ENCODE data around the gene LRCH1.
"Not testable (repeated sequence)": the region's sequence is repeated elsewhere in the genome, so short reads cannot be mapped to it uniquely, and the experiment has no call there.

Gene LRCH1

GRCh38 chr13:46759846-46760245, 206.9 kb downstream of the LRCH1 start:
- TF ChIP-seq, protein P1, sequence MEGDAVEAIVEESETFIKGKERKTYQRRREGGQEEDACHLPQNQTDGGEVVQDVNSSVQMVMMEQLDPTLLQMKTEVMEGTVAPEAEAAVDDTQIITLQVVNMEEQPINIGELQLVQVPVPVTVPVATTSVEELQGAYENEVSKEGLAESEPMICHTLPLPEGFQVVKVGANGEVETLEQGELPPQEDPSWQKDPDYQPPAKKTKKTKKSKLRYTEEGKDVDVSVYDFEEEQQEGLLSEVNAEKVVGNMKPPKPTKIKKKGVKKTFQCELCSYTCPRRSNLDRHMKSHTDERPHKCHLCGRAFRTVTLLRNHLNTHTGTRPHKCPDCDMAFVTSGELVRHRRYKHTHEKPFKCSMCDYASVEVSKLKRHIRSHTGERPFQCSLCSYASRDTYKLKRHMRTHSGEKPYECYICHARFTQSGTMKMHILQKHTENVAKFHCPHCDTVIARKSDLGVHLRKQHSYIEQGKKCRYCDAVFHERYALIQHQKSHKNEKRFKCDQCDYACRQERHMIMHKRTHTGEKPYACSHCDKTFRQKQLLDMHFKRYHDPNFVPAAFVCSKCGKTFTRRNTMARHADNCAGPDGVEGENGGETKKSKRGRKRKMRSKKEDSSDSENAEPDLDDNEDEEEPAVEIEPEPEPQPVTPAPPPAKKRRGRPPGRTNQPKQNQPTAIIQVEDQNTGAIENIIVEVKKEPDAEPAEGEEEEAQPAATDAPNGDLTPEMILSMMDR (conservative IDR thresholded peaks at IDR 0.05; ENCODE audit: low read depth, low read length), result no peak
- Histone ChIP-seq H3K4me1 (ENCODE audit: low read depth, poor library complexity, severe bottlenecking) (no peaks in the 10 kb centered on the region), H4K20me1 (ENCODE audit: insufficient read depth) (no peaks in the 10 kb centered on the region), H2AFZ (ENCODE audit: low read depth) (no peak overlapping the region), H3K36me3 (ENCODE audit: insufficient read depth) (no peaks in the 10 kb centered on the region), H3K4me3 (IDR thresholded peaks at IDR 0.05; ENCODE audit: insufficient read depth, low read depth, low read length) (no peak overlapping the region), H3K4me2 (no peak overlapping the region), H3K79me2 (ENCODE audit: insufficient read depth, low read depth) (no peaks in the 10 kb centered on the region), H3K9ac (no peak overlapping the region), H3K27ac (no peak overlapping the region), H3K27me3 (ENCODE audit: insufficient read depth, low read depth) (no peaks in the 10 kb centered on the region)

DNA sequence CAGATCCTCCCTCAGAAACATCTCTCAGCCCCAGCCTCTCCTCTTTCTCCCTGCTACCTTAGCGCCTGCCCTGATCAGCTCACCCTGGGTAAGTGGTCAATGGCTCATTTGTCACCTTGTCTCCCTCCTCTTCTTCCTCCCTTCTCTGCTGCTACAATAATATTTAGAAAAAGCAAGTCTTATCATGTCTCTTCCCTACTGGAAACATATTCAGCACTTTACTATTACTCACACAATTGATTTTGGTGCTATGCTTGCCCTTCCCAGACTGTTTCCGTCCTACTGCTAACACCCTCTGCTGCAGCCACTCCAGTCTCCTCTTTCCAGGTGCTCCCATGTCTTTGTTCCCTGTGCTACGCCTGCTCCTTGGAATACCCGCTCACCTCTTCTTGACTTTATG, 208.2 kb downstream of the LRCH1 start:
- Histone ChIP-seq H3K4me3 (IDR thresholded peaks at IDR 0.05; ENCODE audit: insufficient read depth, low read depth, low read length) (no peak overlapping the region), H3K27ac (no peak overlapping the region), H3K4me2 (no peak overlapping the region), H3K9ac (no peak overlapping the region), H3K36me3 (ENCODE audit: insufficient read depth) (no peaks in the 10 kb centered on the region), H3K27me3 (ENCODE audit: insufficient read depth, low read depth) (no peaks in the 10 kb centered on the region), H2AFZ (ENCODE audit: low read depth) (no peak overlapping the region), H3K79me2 (ENCODE audit: insufficient read depth, low read depth) (no peaks in the 10 kb centered on the region), H3K4me1 (ENCODE audit: low read depth, poor library complexity, severe bottlenecking) (no peaks in the 10 kb centered on the region), H4K20me1 (ENCODE audit: insufficient read depth) (no peaks in the 10 kb centered on the region)
- TF ChIP-seq, protein P1 (conservative IDR thresholded peaks at IDR 0.05; ENCODE audit: low read depth, low read length), result no peak

GRCh38 chr13:46761866-46762265, 208.9 kb downstream of the LRCH1 start:
- H3K27ac ChIP-seq, result no peak overlapping the region
- no peaks in the 10 kb centered on the region for H3K4me1 ChIP-seq (ENCODE audit: low read depth, poor library complexity, severe bottlenecking)

DNA sequence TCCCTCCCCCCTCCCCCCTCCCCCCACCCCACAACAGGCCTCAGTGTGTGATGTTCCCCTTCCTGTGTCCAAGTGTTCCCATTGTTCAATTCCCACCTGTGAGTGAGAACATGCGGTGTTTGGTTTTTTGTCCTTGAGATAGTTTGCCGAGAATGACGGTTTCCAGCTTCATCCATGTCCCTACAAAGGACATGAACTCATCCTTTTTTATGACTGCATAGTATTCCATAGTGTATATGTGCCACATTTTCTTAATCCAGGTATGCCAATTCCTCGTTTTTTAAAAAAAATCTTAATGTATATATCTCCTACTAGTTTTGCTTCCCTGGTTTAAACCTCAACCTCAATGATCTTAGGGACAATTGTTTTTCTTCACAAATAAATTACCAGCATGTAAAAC, 217.0 kb downstream of the LRCH1 start:
- not testable (repeated sequence) for H3K79me2 ChIP-seq (ENCODE audit: insufficient read depth, low read depth); H3K9ac ChIP-seq

More at GRCh38 chr13:46761866-46762265, 208.9 kb downstream of the LRCH1 start:
- TF ChIP-seq, protein P1 (conservative IDR thresholded peaks at IDR 0.05; ENCODE audit: low read depth, low read length), result no peak
- Histone ChIP-seq H3K36me3 (ENCODE audit: insufficient read depth) (no peaks in the 10 kb centered on the region), H4K20me1 (ENCODE audit: insufficient read depth) (no peaks in the 10 kb centered on the region), H3K79me2 (ENCODE audit: insufficient read depth, low read depth) (no peaks in the 10 kb centered on the region), H3K4me2 (no peak overlapping the region), H3K4me3 (IDR thresholded peaks at IDR 0.05; ENCODE audit: insufficient read depth, low read depth, low read length) (no peak overlapping the region), H2AFZ (ENCODE audit: low read depth) (no peak overlapping the region), H3K9ac (no peak overlapping the region), H3K27me3 (ENCODE audit: insufficient read depth, low read depth) (no peaks in the 10 kb centered on the region)

GRCh38 chr13:46771693-46772092, 218.7 kb downstream of the LRCH1 start:
- TF ChIP-seq, protein P1 (conservative IDR thresholded peaks at IDR 0.05; ENCODE audit: low read depth, low read length), result no peak
- H3K36me3 ChIP-seq (ENCODE audit: insufficient read depth), result no peaks in the 10 kb centered on the region
- no peak overlapping the region for H2AFZ ChIP-seq (ENCODE audit: low read depth)
- H3K79me2 ChIP-seq (ENCODE audit: insufficient read depth, low read depth), result no peaks in the 10 kb centered on the region
- H3K9ac ChIP-seq, result no peak overlapping the region
- H4K20me1 ChIP-seq (ENCODE audit: insufficient read depth), result no peaks in the 10 kb centered on the region
- H3K4me1 ChIP-seq (ENCODE audit: low read depth, poor library complexity, severe bottlenecking), result no peaks in the 10 kb centered on the region
- H3K4me2 ChIP-seq, result no peak overlapping the region
- H3K4me3 ChIP-seq (IDR thresholded peaks at IDR 0.05; ENCODE audit: insufficient read depth, low read depth, low read length), result no peak overlapping the region
- no peak overlapping the region for H3K27ac ChIP-seq
- no peaks in the 10 kb centered on the region for H3K27me3 ChIP-seq (ENCODE audit: insufficient read depth, low read depth)

More for the DNA sequence above, 217.0 kb downstream of the LRCH1 start:
- not testable (repeated sequence) for H2AFZ ChIP-seq (ENCODE audit: low read depth); H3K36me3 ChIP-seq (ENCODE audit: insufficient read depth); H3K4me2 ChIP-seq; H3K4me3 ChIP-seq (IDR thresholded peaks at IDR 0.05; ENCODE audit: insufficient read depth, low read depth, low read length); H3K27me3 ChIP-seq (ENCODE audit: insufficient read depth, low read depth); H4K20me1 ChIP-seq (ENCODE audit: insufficient read depth); H3K27ac ChIP-seq; H3K4me1 ChIP-seq (ENCODE audit: low read depth, poor library complexity, severe bottlenecking)

All from KMS-11 (cell line).